ENCODE results near the gene MAD2L2. TPM values are rescaled to one million over a fixed set of nuclear protein-coding genes. Genes with fewer than 3 reads are reported as not detected.

The MAD2L2 gene
- total RNA-seq, 1 experiment from 2014 or later: 84.8 TPM

GRCh38 chr1:11704194-11704529 is 23.2 kb upstream of the MAD2L2 start:
- no peaks in the 10 kb centered on the region for H3K36me3 ChIP-seq (ENCODE audit: control insufficient read depth, insufficient read depth, low read length)
- H3K27ac ChIP-seq (ENCODE audit: low read length): no peak overlapping the region
- POLR2A ChIA-PET: no interaction called here
- CTCF ChIA-PET: no interaction called here
- no peak for DNase-seq (ENCODE audit: low read depth, low spot score)
- H3K4me3 ChIP-seq (ENCODE audit: low read depth in 2 of 2, low read length in 2 of 2): no peak overlapping the region
- in situ Hi-C loops (cut with HindIII; ENCODE audit: low pct_unique_long_range_greater_than_20kb, low sequenced_read_pairs) (no loop called here), intact Hi-C loops (cut with micrococcal nuclease; ENCODE audit: unreplicated experiment) (no loop called here)
- TF ChIP-seq SIN3A (IDR thresholded peaks at IDR 0.05; ENCODE audit: borderline replicate concordance, insufficient read depth, low read depth, low read length) (no peak), REST (IDR thresholded peaks at IDR 0.05; ENCODE audit: insufficient read depth in 1 of 2, low read depth in 2 of 2, low read length in 1 of 2) (no peak), TCF7L2 (IDR thresholded peaks at IDR 0.05; ENCODE audit: low read depth, low read length) (no peak), POLR2AphosphoS5 (IDR thresholded peaks at IDR 0.05; ENCODE audit: low read depth, low read length) (no peak), CTCF (IDR thresholded peaks at IDR 0.05) (no peak)
- H3K9me3 ChIP-seq (ENCODE audit: control insufficient read depth, insufficient read depth, low read depth, low read length): no peaks in the 10 kb centered on the region
- peaks cover 13% of the 10 kb centered on the region for H3K4me1 ChIP-seq (ENCODE audit: control insufficient read depth, insufficient read depth, low read length)
- ATAC-seq: no peak
- H3K27me3 ChIP-seq (ENCODE audit: control insufficient read depth, insufficient read depth, low read length): no peaks in the 10 kb centered on the region
- no TSS peak for BruUV-seq (replicated peaks)

GRCh38 chr1:11703357-11704193 is 22.6 kb upstream of the MAD2L2 start:
- intact Hi-C loops (cut with micrococcal nuclease; ENCODE audit: unreplicated experiment) (no loop called here), in situ Hi-C loops (cut with HindIII; ENCODE audit: low pct_unique_long_range_greater_than_20kb, low sequenced_read_pairs) (no loop called here)
- Histone ChIP-seq H3K4me1 (ENCODE audit: control insufficient read depth, insufficient read depth, low read length) (peaks cover 10% of the 10 kb centered on the region), H3K27me3 (ENCODE audit: control insufficient read depth, insufficient read depth, low read length) (no peaks in the 10 kb centered on the region), H3K27ac (ENCODE audit: low read length) (no peak overlapping the region), H3K36me3 (ENCODE audit: control insufficient read depth, insufficient read depth, low read length) (no peaks in the 10 kb centered on the region), H3K9me3 (ENCODE audit: control insufficient read depth, insufficient read depth, low read depth, low read length) (no peaks in the 10 kb centered on the region), H3K4me3 (ENCODE audit: low read depth in 2 of 2, low read length in 2 of 2) (no peak overlapping the region)
- no peak for DNase-seq (ENCODE audit: low read depth, low spot score)
- no peak for ATAC-seq
- TF ChIP-seq SIN3A (IDR thresholded peaks at IDR 0.05; ENCODE audit: borderline replicate concordance, insufficient read depth, low read depth, low read length) (no peak), REST (IDR thresholded peaks at IDR 0.05; ENCODE audit: insufficient read depth in 1 of 2, low read depth in 2 of 2, low read length in 1 of 2) (no peak), TCF7L2 (IDR thresholded peaks at IDR 0.05; ENCODE audit: low read depth, low read length) (no peak), CTCF (IDR thresholded peaks at IDR 0.05) (no peak), POLR2AphosphoS5 (IDR thresholded peaks at IDR 0.05; ENCODE audit: low read depth, low read length) (no peak)
- ChIA-PET POLR2A (no interaction called here), CTCF (no interaction called here)
- BruUV-seq (replicated peaks): no TSS peak

Data from Panc1 (cell line).